Liver (tissue), 3 donors: ENCODE data around the gene MCM10.

ENCODE experiments used
- CTCF ChIP-seq: fragments of 150-350 bp; IDR thresholded peaks from 2 replicates; pipeline ENCODE4 v1.5.1; 2017; ENCODE audit warnings: improper control_type of control experiment, low read depth, low read length; ENCODE audit not compliant: missing input control
- HNF4G ChIP-seq: IDR thresholded peaks from 2 replicates; pipeline ENCODE4 v1.6.1; 2016; ENCODE audit warnings: antibody characterized with exemption
- MAX ChIP-seq: IDR thresholded peaks from 2 replicates; pipeline ENCODE4 v1.6.1; 2016; ENCODE audit warnings: antibody characterized with exemption
- NR2F2 ChIP-seq: IDR thresholded peaks from 2 replicates; pipeline ENCODE4 v1.6.1; 2016; ENCODE audit warnings: antibody characterized with exemption
- RAD21 ChIP-seq, 2 donors: IDR thresholded peaks; 2 replicates each; pipeline ENCODE4 v1.6.1; 2016; ENCODE audit warnings: antibody characterized with exemption in 2 of 2, mild to moderate bottlenecking in 2 of 2
- SP1 ChIP-seq: IDR thresholded peaks from 2 replicates; pipeline ENCODE4 v1.6.1; 2018; ENCODE audit warnings: antibody characterized with exemption, mild to moderate bottlenecking
- YY1 ChIP-seq: IDR thresholded peaks from 2 replicates; pipeline ENCODE4 v1.6.1; 2016; ENCODE audit warnings: antibody characterized with exemption, mild to moderate bottlenecking
- donor health status: healthy.
- donor health status: healthy.

- TF ChIP-seq CTCF (no peak), RAD21 (IDR thresholded peaks at IDR 0.05) (no peak), SP1 (no peak), MAX (no peak), NR2F2 (no peak), HNF4G (no peak), YY1 (no peak)
Measured at GRCh38 chr10:13117841-13118783, 43.2 kb upstream of the MCM10 start.
